Activated naive CD4-positive, alpha-beta T cell treated with anti-CD3 and anti-CD28 coated beads, Interleukin-2, amount 50 U/mL, for 24 hours (primary cell): ENCODE results near the gene SLC5A2.
"Not testable (repeated sequence)": the region's sequence is repeated elsewhere in the genome, so short reads cannot be mapped to it uniquely, and the experiment has no call there.

Experiments used
- H3K27ac Mint-ChIP-seq: one replicate; pipeline ENCODE4 v1.8.0; 2021; ENCODE audit warnings: mild to moderate bottlenecking, mixed read lengths
- H3K27me3 Mint-ChIP-seq: one replicate; pipeline ENCODE4 v1.8.0; 2021; ENCODE audit warnings: mixed read lengths
- H3K36me3 Mint-ChIP-seq: one replicate; pipeline ENCODE4 v1.8.0; 2021; ENCODE audit warnings: mixed read lengths
- H3K4me1 Mint-ChIP-seq: one replicate; pipeline ENCODE4 v1.8.0; 2021; ENCODE audit warnings: mixed read lengths
- H3K4me3 Mint-ChIP-seq: one replicate; pipeline ENCODE4 v1.8.0; 2021; ENCODE audit warnings: mild to moderate bottlenecking, mixed read lengths
- H3K9me3 Mint-ChIP-seq: one replicate; pipeline ENCODE4 v1.8.0; 2021; ENCODE audit warnings: mixed read lengths

Gene SLC5A2

GRCh38 chr16:31499928-31500327 is 17.0 kb downstream of the SLC5A2 start:
- H3K27me3 Mint-ChIP-seq, result no peaks in the 10 kb centered on the region

GRCh38 chr16:31501226-31501965 is 18.5 kb downstream of the SLC5A2 start:
- Mint-ChIP-seq H3K4me1 (peaks cover 32% of the 10 kb centered on the region), H3K27me3 (no peaks in the 10 kb centered on the region), H3K4me3 (no peak overlapping the region), H3K27ac (no peak overlapping the region), H3K9me3 (no peaks in the 10 kb centered on the region), H3K36me3 (peaks cover 7% of the 10 kb centered on the region)

More at GRCh38 chr16:31499928-31500327, 17.0 kb downstream of the SLC5A2 start:
- H3K4me1 Mint-ChIP-seq, result peaks cover 18% of the 10 kb centered on the region
- H3K27ac Mint-ChIP-seq, result no peak overlapping the region
- no peak overlapping the region for H3K4me3 Mint-ChIP-seq
- H3K36me3 Mint-ChIP-seq, result peaks cover 7% of the 10 kb centered on the region
- no peaks in the 10 kb centered on the region for H3K9me3 Mint-ChIP-seq

- Mint-ChIP-seq H3K27me3 (no peaks in the 10 kb centered on the region), H3K4me3 (no peak overlapping the region), H3K36me3 (peaks cover 7% of the 10 kb centered on the region), H3K27ac (no peak overlapping the region), H3K4me1 (peaks cover 35% of the 10 kb centered on the region), H3K9me3 (no peaks in the 10 kb centered on the region)
Measured at GRCh38 chr16:31501966-31502348, 19.0 kb downstream of the SLC5A2 start.

- no peaks in the 10 kb centered on the region for H3K9me3 Mint-ChIP-seq
- H3K27me3 Mint-ChIP-seq, result no peaks in the 10 kb centered on the region
- peaks cover 4% of the 10 kb centered on the region for H3K36me3 Mint-ChIP-seq
- no peak overlapping the region for H3K27ac Mint-ChIP-seq
- H3K4me3 Mint-ChIP-seq, result no peak overlapping the region
- H3K4me1 Mint-ChIP-seq, result peaks cover 42% of the 10 kb centered on the region
Measured at GRCh38 chr16:31502981-31503380, 20.1 kb downstream of the SLC5A2 start.

- not testable (repeated sequence) for H3K4me3 Mint-ChIP-seq, H3K36me3 Mint-ChIP-seq, H3K27me3 Mint-ChIP-seq, H3K27ac Mint-ChIP-seq, H3K9me3 Mint-ChIP-seq
- H3K4me1 Mint-ChIP-seq, result peaks cover 45% of the 10 kb centered on the region
Measured at GRCh38 chr16:31503555-31503954, 20.6 kb downstream of the SLC5A2 start.

- Mint-ChIP-seq H3K4me1 (peaks cover 51% of the 10 kb centered on the region), H3K27ac (peak overlapping the region; percentile 35), H3K36me3 (peaks cover 4% of the 10 kb centered on the region)
Measured at GRCh38 chr16:31504159-31504558, 21.2 kb downstream of the SLC5A2 start.

GRCh38 chr16:31505483-31505882 is 22.6 kb downstream of the SLC5A2 start:
- H3K9me3 Mint-ChIP-seq, result no peaks in the 10 kb centered on the region
- peaks cover 60% of the 10 kb centered on the region for H3K4me1 Mint-ChIP-seq
- H3K4me3 Mint-ChIP-seq, result no peak overlapping the region

More at GRCh38 chr16:31504159-31504558, 21.2 kb downstream of the SLC5A2 start:
- Mint-ChIP-seq H3K27me3 (no peaks in the 10 kb centered on the region), H3K9me3 (no peaks in the 10 kb centered on the region), H3K4me3 (no peak overlapping the region)

GRCh38 chr16:31507617-31507928 is 24.6 kb downstream of the SLC5A2 start:
- Mint-ChIP-seq H3K36me3 (peaks cover 2% of the 10 kb centered on the region), H3K4me3 (peak overlapping the region; percentile 96), H3K9me3 (no peaks in the 10 kb centered on the region), H3K4me1 (peaks cover 58% of the 10 kb centered on the region), H3K27me3 (no peaks in the 10 kb centered on the region), H3K27ac (peak overlapping the region; percentile 89)

More at GRCh38 chr16:31505483-31505882, 22.6 kb downstream of the SLC5A2 start:
- H3K27ac Mint-ChIP-seq, result peak overlapping the region; percentile 77
- peaks cover 3% of the 10 kb centered on the region for H3K36me3 Mint-ChIP-seq
- no peaks in the 10 kb centered on the region for H3K27me3 Mint-ChIP-seq

- Mint-ChIP-seq H3K36me3 (peaks cover 2% of the 10 kb centered on the region), H3K4me3 (peak within 1 kb of the TSS; percentile 96), H3K9me3 (no peaks in the 10 kb centered on the region), H3K27me3 (no peaks in the 10 kb centered on the region), H3K4me1 (peaks cover 53% of the 10 kb centered on the region), H3K27ac (peak within 1 kb of the TSS; percentile 96)
Measured at GRCh38 chr16:31507929-31508705, 25.2 kb downstream of the SLC5A2 start, which contains the start of gene RUSF1. Gene RUSF1, minus strand, starts transcription at chr16:31508391. Its CDS starts 18 bp downstream, at chr16:31508373.

GRCh38 chr16:31508706-31509195 is 25.8 kb downstream of the SLC5A2 start:
- peaks cover 53% of the 10 kb centered on the region for H3K4me1 Mint-ChIP-seq
- no peaks in the 10 kb centered on the region for H3K9me3 Mint-ChIP-seq
- H3K4me3 Mint-ChIP-seq, result peak overlapping the region; percentile 96
- H3K27me3 Mint-ChIP-seq, result no peaks in the 10 kb centered on the region
- peak overlapping the region; percentile 96 for H3K27ac Mint-ChIP-seq
- H3K36me3 Mint-ChIP-seq, result peaks cover 2% of the 10 kb centered on the region

- Mint-ChIP-seq H3K36me3 (no peaks in the 10 kb centered on the region), H3K9me3 (no peaks in the 10 kb centered on the region), H3K4me3 (no peak overlapping the region), H3K4me1 (peaks cover 23% of the 10 kb centered on the region), H3K27ac (no peak overlapping the region), H3K27me3 (no peaks in the 10 kb centered on the region)
Measured at GRCh38 chr16:31513126-31513525, 30.2 kb downstream of the SLC5A2 start.

GRCh38 chr16:31513884-31514283 is 31.0 kb downstream of the SLC5A2 start:
- no peaks in the 10 kb centered on the region for H3K27me3 Mint-ChIP-seq
- H3K36me3 Mint-ChIP-seq, result no peaks in the 10 kb centered on the region
- no peak overlapping the region for H3K4me3 Mint-ChIP-seq
- H3K27ac Mint-ChIP-seq, result no peak overlapping the region
- no peaks in the 10 kb centered on the region for H3K9me3 Mint-ChIP-seq
- peaks cover 17% of the 10 kb centered on the region for H3K4me1 Mint-ChIP-seq

- Mint-ChIP-seq H3K36me3 (no peaks in the 10 kb centered on the region), H3K4me3 (no peak overlapping the region), H3K9me3 (no peaks in the 10 kb centered on the region), H3K4me1 (no peaks in the 10 kb centered on the region), H3K27me3 (no peaks in the 10 kb centered on the region), H3K27ac (no peak overlapping the region)
Measured at GRCh38 chr16:31517800-31518402, 35.0 kb downstream of the SLC5A2 start.

- Mint-ChIP-seq H3K4me3 (no peak overlapping the region), H3K9me3 (no peaks in the 10 kb centered on the region), H3K4me1 (no peaks in the 10 kb centered on the region), H3K36me3 (no peaks in the 10 kb centered on the region), H3K27ac (no peak overlapping the region), H3K27me3 (no peaks in the 10 kb centered on the region)
Measured at GRCh38 chr16:31519759-31520431, 37.0 kb downstream of the SLC5A2 start.

- Mint-ChIP-seq H3K27ac (no peak overlapping the region), H3K36me3 (no peaks in the 10 kb centered on the region), H3K9me3 (no peaks in the 10 kb centered on the region), H3K27me3 (no peaks in the 10 kb centered on the region), H3K4me1 (no peaks in the 10 kb centered on the region), H3K4me3 (no peak overlapping the region)
Measured at GRCh38 chr16:31521368-31521767, 38.4 kb downstream of the SLC5A2 start.
